Measurements from ENCODE around the gene CELF1. TPM values are rescaled to one million over a fixed set of nuclear protein-coding genes. Genes with fewer than 3 reads are reported as not detected.

Gene CELF1
- total RNA-seq, 1 donor from 2014 or later = 173 TPM

- peak overlapping the region; percentile 43 for H3K27ac ChIP-seq
- H3K79me2 ChIP-seq (ENCODE audit: low read depth) = peaks cover 100% of the 10 kb centered on the region
- H4K20me1 ChIP-seq (ENCODE audit: low read depth) = peaks cover 98% of the 10 kb centered on the region
- Mint-ChIP-seq H3K27ac (peak overlapping the region; percentile 19), H3K4me1 (peaks cover 13% of the 10 kb centered on the region), H3K36me3 (peaks cover 15% of the 10 kb centered on the region), H3K9me3 (no peaks in the 10 kb centered on the region), H3K4me3 (no peak overlapping the region), H3K27me3 (ENCODE audit: insufficient read depth, low read depth) (no peaks in the 10 kb centered on the region)
- no peaks in the 10 kb centered on the region for H3K9me3 ChIP-seq (ENCODE audit: low read depth)
- no peak overlapping the region for H3K9ac ChIP-seq
- H3K4me1 ChIP-seq = peaks cover 24% of the 10 kb centered on the region
- H2AFZ ChIP-seq (replicated peaks) = no peak overlapping the region
- TF ChIP-seq CTCF (IDR thresholded peaks at IDR 0.05) = no peak
- TF ChIP-seq EZH2phosphoT487 (IDR thresholded peaks at IDR 0.05) = no peak
- no peak for TF ChIP-seq EZH2 (IDR thresholded peaks at IDR 0.05)
- no peak overlapping the region for H3K4me3 ChIP-seq
- no peaks in the 10 kb centered on the region for H3K27me3 ChIP-seq
- H3K36me3 ChIP-seq = peaks cover 3% of the 10 kb centered on the region
- H3F3A ChIP-seq (ENCODE audit: low read depth) = peaks cover 6% of the 10 kb centered on the region
- no peak overlapping the region for H3K4me2 ChIP-seq
- DNase-seq (ENCODE audit: low spot score) = no peak
Observed at GRCh38 chr11:47499161-47499560, 53.8 kb downstream of the CELF1 start.

- no peak overlapping the region for H3K4me2 ChIP-seq
- TF ChIP-seq CTCF (IDR thresholded peaks at IDR 0.05) = no peak
- TF ChIP-seq EZH2phosphoT487 (IDR thresholded peaks at IDR 0.05) = no peak
- TF ChIP-seq EZH2 (IDR thresholded peaks at IDR 0.05) = no peak
- H3K4me3 ChIP-seq = no peak overlapping the region
- no peak for DNase-seq (ENCODE audit: low spot score)
- peaks cover 3% of the 10 kb centered on the region for H3K36me3 ChIP-seq
- H3K4me1 Mint-ChIP-seq = peaks cover 13% of the 10 kb centered on the region
- no peak overlapping the region for H3K27ac Mint-ChIP-seq
- peaks cover 100% of the 10 kb centered on the region for H3K79me2 ChIP-seq (ENCODE audit: low read depth)
- H3K27ac ChIP-seq = peak overlapping the region; percentile 5
- no peaks in the 10 kb centered on the region for H3K9me3 Mint-ChIP-seq
- no peak overlapping the region for H3K4me3 Mint-ChIP-seq
- peaks cover 24% of the 10 kb centered on the region for H3K4me1 ChIP-seq
- no peaks in the 10 kb centered on the region for H3K27me3 Mint-ChIP-seq (ENCODE audit: insufficient read depth, low read depth)
- H3F3A ChIP-seq (ENCODE audit: low read depth) = peaks cover 6% of the 10 kb centered on the region
- peaks cover 18% of the 10 kb centered on the region for H3K36me3 Mint-ChIP-seq
- H3K9ac ChIP-seq = no peak overlapping the region
- no peak overlapping the region for H2AFZ ChIP-seq (replicated peaks)
- H3K27me3 ChIP-seq = no peaks in the 10 kb centered on the region
- H3K9me3 ChIP-seq (ENCODE audit: low read depth) = no peaks in the 10 kb centered on the region
- peaks cover 98% of the 10 kb centered on the region for H4K20me1 ChIP-seq (ENCODE audit: low read depth)
Observed at GRCh38 chr11:47498584-47499152, 54.3 kb downstream of the CELF1 start.

GRCh38 chr11:47498149-47498548, 54.8 kb downstream of the CELF1 start:
- Mint-ChIP-seq H3K9me3 (no peaks in the 10 kb centered on the region), H3K27ac (no peak overlapping the region)
- H4K20me1 ChIP-seq (ENCODE audit: low read depth) = peaks cover 95% of the 10 kb centered on the region

GRCh38 chr11:47496808-47497207, 56.1 kb downstream of the CELF1 start:
- Mint-ChIP-seq H3K27ac (no peak overlapping the region), H3K9me3 (no peaks in the 10 kb centered on the region), H3K36me3 (peaks cover 21% of the 10 kb centered on the region), H3K4me1 (peaks cover 7% of the 10 kb centered on the region), H3K4me3 (no peak overlapping the region), H3K27me3 (ENCODE audit: insufficient read depth, low read depth) (no peaks in the 10 kb centered on the region)
- peaks cover 24% of the 10 kb centered on the region for H3K4me1 ChIP-seq
- no peak overlapping the region for H3K4me2 ChIP-seq
- no peak overlapping the region for H3K4me3 ChIP-seq
- H3F3A ChIP-seq (ENCODE audit: low read depth) = peaks cover 6% of the 10 kb centered on the region
- no peak overlapping the region for H3K9ac ChIP-seq
- H3K27ac ChIP-seq = no peak overlapping the region
- DNase-seq (ENCODE audit: low spot score) = no peak
- H2AFZ ChIP-seq (replicated peaks) = no peak overlapping the region
- H4K20me1 ChIP-seq (ENCODE audit: low read depth) = peaks cover 97% of the 10 kb centered on the region
- no peaks in the 10 kb centered on the region for H3K36me3 ChIP-seq
- H3K27me3 ChIP-seq = no peaks in the 10 kb centered on the region
- TF ChIP-seq EZH2phosphoT487 (IDR thresholded peaks at IDR 0.05) (no peak), CTCF (IDR thresholded peaks at IDR 0.05) (no peak), EZH2 (IDR thresholded peaks at IDR 0.05) (no peak)
- no peaks in the 10 kb centered on the region for H3K9me3 ChIP-seq (ENCODE audit: low read depth)
- H3K79me2 ChIP-seq (ENCODE audit: low read depth) = peaks cover 100% of the 10 kb centered on the region

More at GRCh38 chr11:47498149-47498548, 54.8 kb downstream of the CELF1 start:
- no peak for DNase-seq (ENCODE audit: low spot score)
- Histone ChIP-seq H3K79me2 (ENCODE audit: low read depth) (peaks cover 100% of the 10 kb centered on the region), H3K9me3 (ENCODE audit: low read depth) (no peaks in the 10 kb centered on the region), H3K4me1 (peaks cover 24% of the 10 kb centered on the region), H3K27ac (peak overlapping the region; percentile 5), H3F3A (ENCODE audit: low read depth) (peaks cover 6% of the 10 kb centered on the region), H3K36me3 (peaks cover 3% of the 10 kb centered on the region), H2AFZ (replicated peaks) (no peak overlapping the region), H3K27me3 (no peaks in the 10 kb centered on the region), H3K4me2 (no peak overlapping the region), H3K9ac (no peak overlapping the region), H3K4me3 (no peak overlapping the region)
- Mint-ChIP-seq H3K4me1 (peaks cover 13% of the 10 kb centered on the region), H3K4me3 (no peak overlapping the region), H3K27me3 (ENCODE audit: insufficient read depth, low read depth) (no peaks in the 10 kb centered on the region), H3K36me3 (peaks cover 20% of the 10 kb centered on the region)
- no peak for TF ChIP-seq EZH2phosphoT487 (IDR thresholded peaks at IDR 0.05)

Measured in neural progenitor cell (in vitro differentiated cells).